GOT3 (cell line): Measurements from ENCODE around the gene SLC39A7.
"Not testable (repeated sequence)": the region's sequence is repeated elsewhere in the genome, so short reads cannot be mapped to it uniquely, and the experiment has no call there.

Source experiments
- DNase-seq: peaks from one replicate; lab custom pipeline; 2025; ENCODE audit warnings: mixed read lengths; lab: John Stamatoyannopoulos, UW

SLC39A7 gene

GRCh38 chr6:33205191-33206026 lies 4.7 kb downstream of the SLC39A7 start:
- DNase-seq = no peak

- no peak for DNase-seq
Measured at GRCh38 chr6:33206027-33206863, 5.6 kb downstream of the SLC39A7 start.

DNA sequence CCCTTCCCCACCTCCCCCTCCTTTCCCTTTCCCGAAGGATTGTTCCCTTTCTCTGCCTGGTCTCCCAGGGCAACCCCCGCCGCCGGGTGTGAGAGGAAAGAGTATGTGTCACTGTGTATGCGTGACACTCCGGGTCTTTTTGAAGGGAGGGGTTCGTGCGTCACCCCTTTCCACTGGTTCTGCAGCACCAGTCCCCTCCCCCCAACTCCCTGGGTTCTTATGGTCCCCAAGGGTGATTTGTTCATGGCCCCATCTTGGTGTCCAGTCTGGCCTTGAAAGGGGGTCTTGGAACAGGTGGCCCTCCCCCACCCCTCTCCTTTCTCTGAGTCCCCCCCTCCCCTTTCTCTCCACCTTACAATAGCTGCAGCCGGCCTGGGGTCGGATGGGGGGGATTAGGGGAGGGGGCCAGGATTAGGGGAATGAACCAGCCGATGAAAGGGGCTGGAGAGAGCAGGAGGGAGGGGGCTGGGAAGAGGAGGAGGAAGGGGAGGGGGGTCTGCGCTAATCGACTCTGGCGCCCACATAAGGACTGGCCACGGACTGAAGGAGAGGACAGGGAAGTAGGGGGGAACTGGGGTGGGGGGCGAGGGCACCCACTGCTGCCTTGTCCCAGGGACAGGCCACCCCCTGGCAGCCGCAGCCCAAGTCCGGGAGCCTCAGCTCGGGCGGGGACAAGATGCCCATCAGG lies 6.3 kb downstream of the SLC39A7 start:
- DNase-seq = no peak

- DNase-seq = no peak
Measured at GRCh38 chr6:33207552-33208090, 7.0 kb downstream of the SLC39A7 start.

DNA sequence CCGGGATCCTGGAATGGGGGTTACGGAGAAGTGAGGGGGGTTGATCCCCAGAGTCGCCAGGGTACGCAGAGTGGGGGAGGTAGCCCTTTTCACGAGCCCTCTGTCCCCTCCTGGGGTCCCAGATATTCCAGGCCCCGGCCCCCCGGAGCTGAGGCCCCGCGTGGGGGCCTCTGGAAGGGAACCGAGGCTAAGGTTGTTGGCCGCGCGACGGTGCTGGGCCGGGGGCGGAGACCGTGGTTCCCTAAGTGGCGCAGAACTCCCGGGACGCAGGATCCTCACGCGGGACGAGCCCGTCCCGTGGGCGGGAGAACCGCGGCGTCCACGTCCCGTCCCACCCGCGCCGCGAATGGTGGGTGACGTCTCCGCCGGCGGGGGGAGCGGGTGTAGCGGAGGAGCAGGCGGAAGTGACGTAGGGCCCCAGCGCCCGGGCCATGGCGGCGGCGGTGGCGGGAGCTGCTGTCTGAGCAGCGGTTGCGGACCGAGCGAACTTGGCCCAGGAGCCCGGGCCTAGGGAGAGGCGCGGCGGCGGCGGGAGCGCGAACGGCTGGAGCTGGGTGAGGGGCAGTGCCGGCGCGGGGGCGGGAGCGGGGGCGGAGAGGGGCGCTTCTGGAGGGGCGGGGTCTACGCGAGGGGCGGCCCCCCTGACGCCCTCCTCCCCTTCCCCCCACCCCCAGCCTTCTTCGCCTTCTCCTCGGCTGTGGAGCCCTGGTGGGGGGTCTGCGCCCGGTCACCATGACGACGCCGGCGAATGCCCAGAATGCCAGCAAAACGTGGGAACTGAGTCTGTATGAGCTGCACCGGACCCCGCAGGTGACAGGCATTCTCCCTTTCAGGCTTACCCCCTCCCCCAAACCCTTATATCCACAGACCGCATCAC lies 7.7 kb downstream of the SLC39A7 start, which contains the start of gene RING1:
RING1 (plus strand) TSS at position 410 of the 877 bp plus-strand sequence; CDS start at position 733, 323 bp downstream.
- peak; percentile 63 for DNase-seq

GRCh38 chr6:33209856-33210255 lies 9.2 kb downstream of the SLC39A7 start:
- no peak for DNase-seq

DNA sequence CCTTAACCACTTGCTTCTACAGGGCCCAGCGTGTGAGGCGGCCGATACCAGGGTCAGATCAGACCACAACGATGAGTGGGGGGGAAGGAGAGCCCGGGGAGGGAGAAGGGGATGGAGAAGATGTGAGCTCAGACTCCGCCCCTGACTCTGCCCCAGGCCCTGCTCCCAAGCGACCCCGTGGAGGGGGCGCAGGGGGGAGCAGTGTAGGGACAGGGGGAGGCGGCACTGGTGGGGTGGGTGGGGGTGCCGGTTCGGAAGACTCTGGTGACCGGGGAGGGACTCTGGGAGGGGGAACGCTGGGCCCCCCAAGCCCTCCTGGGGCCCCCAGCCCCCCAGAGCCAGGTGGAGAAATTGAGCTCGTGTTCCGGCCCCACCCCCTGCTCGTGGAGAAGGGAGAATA lies 10.5 kb downstream of the SLC39A7 start:
- DNase-seq = no peak

DNA sequence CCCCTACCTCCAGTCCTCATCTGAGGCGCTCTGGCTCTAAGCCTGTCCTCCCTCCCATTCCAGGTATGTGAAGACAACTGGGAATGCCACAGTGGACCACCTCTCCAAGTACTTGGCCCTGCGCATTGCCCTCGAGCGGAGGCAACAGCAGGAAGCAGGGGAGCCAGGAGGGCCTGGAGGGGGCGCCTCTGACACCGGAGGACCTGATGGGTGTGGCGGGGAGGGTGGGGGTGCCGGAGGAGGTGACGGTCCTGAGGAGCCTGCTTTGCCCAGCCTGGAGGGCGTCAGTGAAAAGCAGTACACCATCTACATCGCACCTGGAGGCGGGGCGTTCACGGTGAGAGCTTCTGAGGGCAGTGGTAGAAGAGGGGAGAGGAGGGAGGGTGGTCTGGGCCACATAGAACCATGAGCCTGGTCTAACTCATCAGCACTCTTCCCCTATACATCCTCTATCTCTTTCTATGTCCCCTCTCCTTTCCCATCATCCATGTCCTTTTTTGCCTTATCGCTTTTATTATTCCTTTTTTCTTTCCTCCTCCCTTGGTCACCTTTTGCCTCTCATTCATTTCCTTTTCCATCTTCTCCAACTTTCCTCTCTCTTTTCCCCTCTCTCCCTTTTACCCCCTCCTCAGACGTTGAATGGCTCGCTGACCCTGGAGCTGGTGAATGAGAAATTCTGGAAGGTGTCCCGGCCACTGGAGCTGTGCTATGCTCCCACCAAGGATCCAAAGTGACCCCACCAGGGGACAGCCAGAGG lies 11.2 kb downstream of the SLC39A7 start:
- DNase-seq = no peak

GRCh38 chr6:33212857-33213165 lies 12.1 kb downstream of the SLC39A7 start:
- DNase-seq = no peak

- no peak for DNase-seq
Measured at GRCh38 chr6:33213166-33213988, 12.7 kb downstream of the SLC39A7 start.

GRCh38 chr6:33213989-33214335 lies 13.3 kb downstream of the SLC39A7 start:
- DNase-seq = no peak

- no peak for DNase-seq
Measured at GRCh38 chr6:33215271-33216116, 14.8 kb downstream of the SLC39A7 start.

- DNase-seq = no peak
Measured at GRCh38 chr6:33216117-33216649, 15.5 kb downstream of the SLC39A7 start.

GRCh38 chr6:33217246-33217645 lies 16.6 kb downstream of the SLC39A7 start:
- no peak for DNase-seq

GRCh38 chr6:33217681-33218080 lies 17.0 kb downstream of the SLC39A7 start:
- no peak for DNase-seq

DNA sequence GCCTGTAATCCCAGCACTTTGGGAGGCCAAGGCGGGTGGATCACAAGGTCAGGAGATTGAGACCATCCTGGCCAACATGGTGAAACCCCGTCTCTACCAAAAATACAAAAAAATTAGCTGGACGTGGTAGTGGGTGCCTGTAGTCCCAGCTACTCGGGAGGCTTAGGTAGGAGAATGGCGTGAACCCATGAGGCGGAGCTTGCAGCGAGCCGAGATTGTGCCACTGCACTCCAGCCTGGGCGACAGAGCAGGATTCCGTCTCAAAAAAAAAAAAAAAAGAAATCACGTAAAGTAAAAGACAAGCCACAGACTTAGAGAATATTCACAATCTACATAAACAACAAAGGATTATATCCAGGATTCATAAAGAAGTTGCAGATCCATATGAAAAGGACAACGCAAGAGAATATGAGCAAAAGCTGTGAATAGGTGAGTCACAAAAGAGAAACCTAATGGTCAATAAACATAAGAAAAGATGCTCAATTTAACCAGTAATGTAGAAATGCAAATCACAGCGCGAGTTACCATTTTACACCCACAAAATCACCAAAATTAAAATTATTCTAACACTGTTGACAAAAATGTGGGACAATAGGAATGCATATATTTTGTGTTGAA lies 25.9 kb downstream of the SLC39A7 start:
- not testable (repeated sequence) for DNase-seq

DNA sequence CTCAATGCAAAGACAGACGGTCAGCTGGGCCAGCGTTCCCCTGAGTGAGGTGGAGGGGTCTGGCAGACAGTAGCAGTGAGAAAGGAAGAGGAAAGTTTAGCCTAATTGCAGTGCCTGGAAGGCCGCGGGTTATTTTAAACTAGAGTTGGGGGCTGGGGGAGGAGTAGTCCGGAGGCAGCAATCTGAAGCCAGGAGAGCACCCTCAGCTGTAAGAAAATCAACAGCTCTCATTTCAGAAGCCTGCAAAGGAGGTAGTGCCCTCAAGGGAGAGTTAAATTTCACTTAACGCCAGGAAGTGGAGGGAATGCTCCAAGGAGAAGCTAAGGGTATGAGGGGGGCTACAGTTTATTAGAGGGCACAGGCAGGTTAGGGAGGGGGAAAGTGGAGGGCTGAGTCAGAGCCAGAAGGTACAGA lies 34.6 kb downstream of the SLC39A7 start:
- DNase-seq = no peak

GRCh38 chr6:33236328-33236727 lies 35.7 kb downstream of the SLC39A7 start:
- DNase-seq = no peak
